Measurements from ENCODE around the gene ANKRD40CL.
A peak's percentile ranks its signal among the peaks of the same experiment; 100 is the strongest.

Gene ANKRD40CL

GRCh38 chr17:50785946-50786570 lies 18.7 kb upstream of the ANKRD40CL start:
- DNase-seq = peak; percentile 41

- no peak for DNase-seq
Measured at GRCh38 chr17:50785126-50785525, 17.8 kb upstream of the ANKRD40CL start.

- no peak for DNase-seq
Measured at GRCh38 chr17:50783905-50784304, 16.6 kb upstream of the ANKRD40CL start.

GRCh38 chr17:50783193-50783660 lies 15.9 kb upstream of the ANKRD40CL start:
- peak; percentile 57 for DNase-seq

- no peak for DNase-seq
Measured at GRCh38 chr17:50781167-50781566, 13.8 kb upstream of the ANKRD40CL start.

- DNase-seq = no peak
Measured at GRCh38 chr17:50779747-50780353, 12.5 kb upstream of the ANKRD40CL start.

- no peak for DNase-seq
Measured at GRCh38 chr17:50778988-50779387, 11.7 kb upstream of the ANKRD40CL start.

GRCh38 chr17:50778471-50778870 lies 11.2 kb upstream of the ANKRD40CL start:
- peak; percentile 70 for DNase-seq

GRCh38 chr17:50775926-50776325 lies 8.6 kb upstream of the ANKRD40CL start:
- no peak for DNase-seq

GRCh38 chr17:50774225-50774803 lies 7.0 kb upstream of the ANKRD40CL start:
- DNase-seq = no peak

GRCh38 chr17:50771991-50772785 lies 4.9 kb upstream of the ANKRD40CL start:
- DNase-seq = no peak

- DNase-seq = no peak
Measured at GRCh38 chr17:50770346-50770745, 3.0 kb upstream of the ANKRD40CL start.

- no peak for DNase-seq
Measured at GRCh38 chr17:50769884-50770283, 2.6 kb upstream of the ANKRD40CL start.

- DNase-seq = no peak
Measured at GRCh38 chr17:50768346-50768761, 1.0 kb upstream of the ANKRD40CL start.

- no peak for DNase-seq
Measured at GRCh38 chr17:50767030-50767429, 288 bp downstream of the ANKRD40CL start.

- DNase-seq = no peak
Measured at GRCh38 chr17:50766222-50767023, 895 bp downstream of the ANKRD40CL start.

GRCh38 chr17:50765454-50766221 lies 1.7 kb downstream of the ANKRD40CL start:
- DNase-seq = no peak

GRCh38 chr17:50764734-50765149 lies 2.6 kb downstream of the ANKRD40CL start:
- no peak for DNase-seq

- DNase-seq = no peak
Measured at GRCh38 chr17:50763716-50764475, 3.4 kb downstream of the ANKRD40CL start.

GRCh38 chr17:50762177-50762576 lies 5.1 kb downstream of the ANKRD40CL start:
- no peak for DNase-seq

- no peak for DNase-seq
Measured at GRCh38 chr17:50758989-50759544, 8.3 kb downstream of the ANKRD40CL start.

Data from DMS79 (cell line).